ENCODE data around the gene CES1.
"Not testable (repeated sequence)": the region's sequence is repeated elsewhere in the genome, so short reads cannot be mapped to it uniquely, and the experiment has no call there.

CES1 gene

DNA sequence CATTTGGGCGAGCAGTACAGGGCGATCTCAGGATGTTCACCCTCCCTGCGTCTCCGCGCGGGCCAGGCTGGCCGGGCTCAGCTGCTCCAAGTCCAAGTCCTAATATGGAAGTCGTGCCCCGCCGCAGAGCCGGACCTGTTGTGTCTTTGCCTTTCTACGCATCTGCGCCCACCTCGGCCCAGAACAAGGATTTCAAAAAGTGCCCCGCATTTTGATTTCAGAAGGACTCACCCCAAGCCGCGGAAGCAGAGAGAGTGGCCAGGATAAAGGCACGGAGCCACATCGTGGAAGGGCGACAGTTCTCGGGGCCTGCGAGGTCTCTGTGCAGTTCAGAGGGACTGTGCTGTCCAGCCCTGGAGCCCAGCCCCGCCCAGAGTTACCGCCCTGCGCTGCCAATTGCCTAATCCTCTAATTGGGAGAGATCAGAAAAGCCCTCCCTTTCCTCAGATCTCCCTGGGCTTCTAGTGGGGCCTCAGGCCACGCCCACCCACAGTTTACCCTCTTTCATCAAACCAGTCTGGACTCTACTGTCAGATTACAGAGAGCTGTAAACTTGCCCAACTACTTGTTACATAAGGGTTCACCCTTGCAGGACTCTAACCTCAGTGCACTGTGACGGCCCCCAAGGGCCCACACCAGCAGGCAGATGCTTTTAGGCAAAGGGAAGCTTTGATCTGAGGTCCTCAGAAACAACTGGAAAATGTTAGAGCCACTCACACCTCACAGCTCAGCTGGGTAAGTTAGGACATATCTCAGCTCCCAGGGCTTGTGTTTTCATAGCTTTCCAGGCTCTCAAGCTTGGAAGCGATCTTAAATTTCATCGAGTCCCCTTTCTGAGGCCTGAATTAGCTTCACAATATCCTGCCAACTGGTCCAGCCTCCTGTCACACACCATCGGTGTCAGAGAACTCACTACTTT, at the start of gene CES1:
Gene CES1 (minus strand): TSS at position 324 of the 919 bp plus-strand sequence. CDS start 41 bp downstream, at position 283.
- no peak for DNase-seq (ENCODE audit: low spot score)

DNA sequence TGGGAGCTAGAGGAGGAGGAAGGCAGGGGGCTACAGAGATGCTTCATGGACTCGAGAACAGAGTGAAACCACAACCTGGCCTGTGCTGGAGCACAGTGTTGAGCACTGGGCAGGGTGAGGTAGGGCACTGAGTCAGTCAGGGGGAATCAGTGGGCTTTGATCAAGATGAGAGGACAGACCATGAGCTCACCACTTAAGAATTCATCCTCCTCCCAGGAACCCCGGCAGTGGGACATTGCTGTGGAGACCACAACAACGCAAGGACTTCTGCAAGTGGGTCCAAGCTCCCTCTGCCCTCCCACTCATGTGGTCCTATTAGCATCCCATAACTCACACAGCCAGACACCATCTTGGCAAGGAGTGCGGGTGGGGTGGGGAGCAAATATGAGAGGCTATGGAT, 44.0 kb upstream of the CES1 start:
- no peak for DNase-seq (ENCODE audit: low spot score)

DNA sequence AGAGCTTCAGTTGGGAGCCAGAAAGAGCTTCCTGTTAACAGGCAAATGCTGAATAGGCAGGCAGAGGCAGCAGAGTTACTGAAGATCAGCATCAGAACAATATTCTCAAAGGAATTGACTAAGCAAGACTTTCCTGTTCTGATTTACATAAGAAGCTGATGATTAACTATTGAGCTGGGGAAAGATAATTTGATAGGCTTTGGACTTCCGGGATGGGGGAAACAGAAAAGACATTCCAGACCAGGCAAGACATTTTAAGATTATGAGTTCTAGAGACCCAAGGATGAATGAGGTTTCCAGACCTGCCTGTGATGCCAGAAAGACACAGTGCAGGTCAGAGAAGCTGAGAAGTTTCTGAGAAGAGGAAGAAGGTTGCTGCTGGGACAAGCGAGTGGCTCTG, 42.4 kb upstream of the CES1 start, which contains the start of gene CES5A:
Gene CES5A (minus strand): TSS at position 101 of the 400 bp plus-strand sequence. CDS start 152 bp downstream, outside the sequence.
- no peak for DNase-seq (ENCODE audit: low spot score)

DNA sequence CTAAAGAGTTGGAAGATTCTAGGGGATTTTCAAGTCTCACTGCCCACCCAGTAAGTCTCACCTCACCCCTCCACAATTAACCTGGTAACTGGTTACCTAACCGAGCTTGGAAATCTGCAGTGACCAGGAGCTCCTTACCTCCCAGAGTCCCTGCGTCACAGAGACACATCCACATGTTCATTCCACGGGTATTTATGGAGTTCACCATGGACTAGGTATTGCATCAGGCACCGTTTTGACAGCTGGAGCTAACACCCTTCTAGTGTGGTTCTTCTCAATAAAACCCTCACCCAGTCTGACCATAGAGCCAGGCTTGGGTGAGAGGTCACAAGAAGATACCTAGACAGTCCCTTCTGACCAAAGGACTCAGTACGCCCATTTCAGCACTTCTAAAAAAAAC, 40.2 kb upstream of the CES1 start:
- no peak for DNase-seq (ENCODE audit: low spot score)

DNA sequence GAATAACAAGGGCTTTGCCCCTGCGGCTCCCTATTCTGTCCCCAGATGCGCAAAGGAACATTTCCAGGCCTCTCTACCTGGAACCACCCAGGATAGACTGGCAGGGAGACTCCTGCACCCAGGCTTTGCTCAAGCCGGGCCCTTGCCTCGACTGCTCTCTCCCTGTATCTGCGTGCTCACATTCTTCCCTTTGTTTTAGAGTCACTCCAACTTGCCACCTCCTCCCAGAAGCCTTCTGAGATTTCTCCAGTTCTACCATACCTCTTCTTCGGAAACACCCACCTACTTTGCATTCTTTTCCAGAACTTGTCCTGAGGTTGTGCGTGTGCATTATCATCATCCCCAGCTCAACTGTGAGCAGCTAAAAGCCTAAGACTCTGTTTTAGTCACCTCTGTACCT, 39.2 kb upstream of the CES1 start:
- DNase-seq (ENCODE audit: low spot score) = no peak

DNA sequence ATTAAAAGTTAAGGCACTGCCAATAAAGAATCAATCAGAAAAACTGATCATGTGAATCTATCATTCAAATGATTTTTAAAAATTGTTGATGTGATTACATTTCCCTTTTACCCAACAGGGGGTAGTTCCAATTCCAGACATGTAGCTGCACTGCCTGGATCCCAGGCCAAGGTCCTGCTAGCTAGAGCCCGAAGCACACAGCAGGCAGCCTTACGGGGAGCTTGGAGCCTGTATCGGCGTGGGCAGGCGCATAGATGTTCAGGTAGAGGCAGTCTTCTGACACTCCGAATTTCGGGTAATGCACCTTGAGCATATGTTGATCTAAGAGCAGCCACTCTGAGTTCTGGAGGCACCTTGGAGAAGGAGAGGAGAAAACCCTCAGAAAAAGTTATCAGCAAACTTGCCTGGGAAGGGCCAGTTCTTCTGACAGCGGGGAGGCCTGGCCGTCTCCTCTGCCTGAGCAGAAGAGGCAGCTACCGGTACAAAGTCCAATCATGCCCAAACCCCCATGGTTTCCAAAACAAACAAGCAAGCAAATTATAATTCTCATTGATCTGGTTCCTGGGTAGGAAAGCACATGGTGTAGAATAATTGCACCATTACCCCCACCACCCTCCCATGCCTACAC, 38.6 kb upstream of the CES1 start:
- DNase-seq (ENCODE audit: low spot score) = no peak

DNA sequence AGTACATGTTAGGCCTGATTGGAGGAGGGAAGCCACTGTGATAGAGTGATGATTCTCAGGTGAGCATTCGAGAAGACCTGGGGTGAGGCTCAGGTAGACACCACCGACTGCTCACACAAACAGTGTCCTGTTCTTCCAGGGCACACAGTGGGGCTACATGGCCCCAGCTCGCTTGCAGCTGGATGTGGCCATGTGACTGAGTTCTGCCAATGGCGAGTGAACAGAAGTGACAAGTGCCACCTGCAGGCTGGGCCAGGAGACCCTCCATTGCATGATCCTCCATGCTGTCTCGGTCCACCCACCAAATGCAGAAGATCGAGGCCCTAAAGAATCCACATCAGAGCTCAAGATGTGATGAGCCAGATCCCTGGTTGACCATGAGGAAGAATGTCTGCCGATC, 36.1 kb upstream of the CES1 start:
- no peak for DNase-seq (ENCODE audit: low spot score)

DNA sequence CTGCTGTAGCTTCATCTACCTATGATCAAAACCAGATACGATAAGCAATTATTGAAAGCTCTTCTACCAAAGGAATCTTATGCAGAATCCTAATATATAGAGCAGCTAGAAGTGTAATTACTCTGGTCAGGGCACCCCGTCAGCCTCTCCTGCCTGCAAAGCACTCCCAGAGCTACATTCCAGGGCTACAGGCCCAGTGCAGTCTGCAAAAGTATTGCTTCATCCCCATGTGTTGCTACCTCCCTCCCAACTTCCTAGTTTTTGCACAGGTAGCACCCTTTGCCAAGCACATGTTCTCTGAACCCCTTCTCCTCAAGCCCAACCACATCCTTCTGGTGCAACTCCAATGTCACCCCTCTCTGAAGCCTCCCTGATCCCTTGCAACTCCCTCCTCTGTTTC, 35.2 kb upstream of the CES1 start:
- DNase-seq (ENCODE audit: low spot score) = no peak

DNA sequence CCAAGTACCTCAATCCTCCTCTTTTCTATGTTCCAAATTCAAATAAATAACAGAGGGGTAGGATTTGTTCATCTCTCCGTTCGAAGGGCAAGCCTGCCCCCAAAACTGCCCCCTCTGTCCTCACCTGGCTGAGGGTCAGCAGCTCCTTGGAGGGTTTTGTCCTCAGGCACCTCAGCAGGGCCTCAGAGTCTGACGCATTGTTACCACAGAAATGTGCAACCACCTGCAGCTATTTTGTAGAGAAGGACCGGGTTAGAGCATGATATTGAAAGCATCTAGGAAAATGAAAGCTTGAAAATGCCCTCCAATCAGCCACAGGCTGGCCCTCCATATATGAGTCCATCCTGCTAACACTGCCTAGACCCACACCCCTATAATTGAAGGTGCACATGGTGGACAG, 28.4 kb upstream of the CES1 start:
- no peak for DNase-seq (ENCODE audit: low spot score)

DNA sequence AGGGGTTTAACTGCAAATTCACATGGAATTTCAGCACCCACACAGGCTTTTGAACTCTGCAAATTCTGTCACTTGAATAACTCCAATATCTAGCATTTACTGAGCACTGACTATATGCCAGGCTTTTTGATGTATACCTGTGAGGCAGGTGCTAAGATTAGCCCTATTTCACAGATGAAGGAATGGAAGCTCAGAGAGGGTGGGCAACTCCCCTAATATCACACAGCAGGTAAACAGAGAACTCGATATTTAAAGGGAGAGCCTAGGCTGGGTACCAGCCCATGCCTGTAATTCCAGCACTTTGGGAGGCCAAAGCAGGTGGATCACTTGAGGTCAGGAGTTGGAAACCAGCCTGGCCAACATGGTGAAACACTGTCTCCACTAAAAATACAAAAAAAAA, 24.8 kb upstream of the CES1 start:
- not testable (repeated sequence) for DNase-seq (ENCODE audit: low spot score)

DNA sequence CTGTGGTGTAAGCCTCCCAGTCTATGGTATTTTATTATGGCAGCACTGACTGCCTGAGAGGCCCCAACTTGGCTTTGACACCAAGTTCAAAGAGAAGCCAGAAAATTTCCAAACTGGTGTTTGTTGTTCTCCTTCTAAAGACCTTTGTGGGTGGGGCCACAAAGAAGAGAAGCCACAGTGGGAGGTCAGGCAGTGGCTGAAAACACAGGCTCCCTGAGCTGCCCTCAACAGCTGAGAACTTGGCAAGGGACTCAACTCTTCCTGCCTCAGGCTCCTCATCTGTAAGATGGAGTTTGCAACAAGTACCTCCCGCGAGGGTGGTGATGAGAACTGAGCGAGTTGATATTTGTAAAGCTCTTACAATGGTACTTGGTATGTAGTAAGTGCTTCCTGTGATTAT, 24.1 kb upstream of the CES1 start:
- DNase-seq (ENCODE audit: low spot score) = no peak

DNA sequence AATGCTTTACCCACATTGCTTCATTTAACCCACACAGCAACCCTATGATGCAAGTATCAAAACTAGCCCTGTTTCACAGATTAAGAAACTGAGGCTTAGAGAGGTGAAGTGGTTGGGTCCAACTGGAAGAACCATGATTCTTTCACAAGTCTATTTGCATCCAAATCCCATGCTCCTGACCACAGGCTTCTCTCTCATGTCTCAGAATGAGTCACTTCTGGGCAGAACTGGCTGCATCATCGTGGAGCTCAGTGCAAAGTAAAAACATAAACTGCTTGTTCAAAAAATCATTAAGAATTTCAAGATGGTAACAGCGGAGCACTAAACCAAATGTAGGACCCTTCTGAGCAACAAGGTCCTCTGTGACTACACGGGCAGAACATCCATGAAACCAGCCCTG, 20.2 kb upstream of the CES1 start:
- no peak for DNase-seq (ENCODE audit: low spot score)

DNA sequence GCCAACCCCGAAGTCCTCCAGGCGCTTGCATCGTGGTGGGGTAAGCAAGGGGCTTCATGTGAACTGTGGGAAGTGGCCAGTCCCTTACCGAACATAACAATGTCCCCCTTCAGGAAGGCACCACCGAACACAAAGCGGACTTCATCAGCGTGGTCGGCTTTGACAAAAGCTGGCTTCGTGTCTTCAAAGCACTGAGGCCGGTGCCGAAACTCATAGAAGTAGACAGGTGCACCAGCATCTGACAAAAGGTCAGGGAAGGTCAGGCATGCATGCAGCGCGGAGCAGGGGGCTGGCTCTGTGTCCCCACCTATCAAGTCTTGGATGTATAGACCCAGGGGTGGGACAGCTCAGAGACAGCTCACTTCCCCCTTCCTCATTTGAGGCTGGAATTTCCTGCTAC, 16.6 kb upstream of the CES1 start:
- DNase-seq (ENCODE audit: low spot score) = no peak

DNA sequence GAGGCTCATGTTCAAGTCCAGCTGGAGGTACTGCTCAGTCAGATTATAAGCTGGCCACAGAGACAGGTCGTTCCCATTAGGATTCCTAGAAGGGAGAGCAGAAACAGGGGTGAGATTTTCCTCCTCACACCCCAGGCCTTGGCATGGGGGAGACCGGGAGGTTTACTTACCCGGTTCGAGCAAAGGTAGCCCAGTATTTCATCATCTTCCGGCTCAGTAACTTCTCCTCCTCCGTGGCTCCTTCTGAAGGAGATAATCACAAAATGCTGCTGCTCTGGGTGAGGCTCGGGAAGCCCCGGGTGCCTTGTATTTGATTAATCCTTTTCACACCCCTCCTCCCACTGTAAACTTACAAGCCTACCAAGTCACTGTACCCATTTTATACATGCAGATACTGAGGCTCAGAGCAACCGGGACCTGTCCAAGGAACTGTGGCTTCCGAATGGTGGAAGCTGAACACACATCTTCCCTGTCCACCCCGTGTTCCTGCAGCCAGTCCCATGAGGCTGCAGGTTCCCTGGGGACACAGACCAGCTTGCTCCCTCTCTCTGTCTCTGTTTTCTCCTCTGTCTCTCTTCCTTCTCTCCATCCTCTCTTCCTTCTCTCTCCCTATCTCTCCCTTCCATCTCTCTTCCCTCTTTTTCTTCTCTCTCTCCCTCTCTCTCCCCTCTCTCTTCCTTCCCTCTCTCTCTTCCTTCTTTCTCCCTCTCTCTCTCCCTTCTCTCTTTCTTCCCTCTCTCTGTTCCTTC, 13.9 kb upstream of the CES1 start:
- no peak for DNase-seq (ENCODE audit: low spot score)

DNA sequence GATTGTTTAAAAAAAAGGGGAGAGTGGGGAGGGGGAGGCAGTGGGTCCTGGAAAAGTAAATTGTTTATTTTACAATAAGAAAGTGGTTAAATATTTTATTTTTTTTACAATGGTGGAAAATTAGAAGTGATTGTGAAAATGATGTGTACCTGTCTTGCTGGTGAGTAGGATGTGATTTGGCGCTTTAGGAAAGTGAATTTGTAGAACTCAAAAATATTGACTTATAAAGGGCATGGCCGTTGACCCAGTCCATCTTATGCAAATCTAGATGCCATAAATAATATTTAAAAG, 10.2 kb upstream of the CES1 start:
- DNase-seq (ENCODE audit: low spot score) = no peak

DNA sequence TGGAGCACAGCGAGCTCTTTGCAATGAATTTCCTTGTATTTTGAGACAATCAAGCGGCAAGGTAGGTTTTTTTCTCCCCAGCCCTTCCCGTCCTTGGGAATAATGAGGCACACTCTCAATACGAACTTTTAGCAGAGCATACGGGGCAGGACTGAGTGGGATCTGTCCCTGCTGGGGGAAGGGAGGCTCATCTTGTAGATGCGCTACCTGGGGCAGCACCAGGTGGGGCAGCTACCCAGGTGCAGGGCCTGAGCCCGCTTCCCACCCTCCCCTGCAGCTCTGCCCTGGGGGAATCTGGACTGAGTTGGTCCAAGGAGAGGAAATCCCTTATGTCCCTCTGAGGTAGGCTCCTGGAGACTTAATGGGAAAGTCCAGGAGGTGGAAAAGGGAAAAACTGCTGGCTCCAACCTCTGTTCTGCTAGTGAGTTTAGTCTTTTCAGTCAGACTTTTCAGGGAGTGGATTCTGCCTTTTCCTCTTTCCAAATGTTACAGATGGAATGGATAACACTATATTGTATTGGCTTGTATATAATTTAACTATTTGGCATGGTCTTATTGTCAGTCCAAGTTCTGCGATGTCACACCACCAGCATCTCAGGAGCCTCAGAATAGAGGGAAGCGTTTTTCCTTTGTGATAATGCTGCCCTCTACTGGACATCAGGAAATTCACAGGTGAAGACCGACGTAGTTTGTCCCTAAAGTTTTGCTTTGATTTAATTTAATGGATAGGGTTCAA, 9.6 kb upstream of the CES1 start:
- peak; percentile 28 for DNase-seq (ENCODE audit: low spot score)

DNA sequence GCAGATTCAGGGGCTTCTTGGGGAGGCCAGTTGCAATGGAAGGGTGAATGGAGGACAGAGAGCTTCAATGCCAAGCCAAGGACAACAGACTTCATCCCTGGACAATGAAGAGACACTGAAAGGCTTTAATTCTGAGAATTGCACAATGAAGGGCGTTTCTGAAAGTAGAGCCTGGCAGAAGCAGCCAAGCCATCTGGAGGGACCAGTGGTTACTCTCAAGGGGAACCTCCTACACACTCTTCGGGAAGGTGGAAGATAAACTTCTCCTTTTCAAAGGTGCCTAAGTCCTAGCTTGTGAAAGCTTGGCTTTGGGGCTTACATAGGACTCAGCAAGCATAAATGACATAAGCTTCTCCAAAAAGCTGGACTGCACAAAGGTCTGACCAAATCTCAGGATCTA, 6.2 kb upstream of the CES1 start:
- no peak for DNase-seq (ENCODE audit: low spot score)

DNA sequence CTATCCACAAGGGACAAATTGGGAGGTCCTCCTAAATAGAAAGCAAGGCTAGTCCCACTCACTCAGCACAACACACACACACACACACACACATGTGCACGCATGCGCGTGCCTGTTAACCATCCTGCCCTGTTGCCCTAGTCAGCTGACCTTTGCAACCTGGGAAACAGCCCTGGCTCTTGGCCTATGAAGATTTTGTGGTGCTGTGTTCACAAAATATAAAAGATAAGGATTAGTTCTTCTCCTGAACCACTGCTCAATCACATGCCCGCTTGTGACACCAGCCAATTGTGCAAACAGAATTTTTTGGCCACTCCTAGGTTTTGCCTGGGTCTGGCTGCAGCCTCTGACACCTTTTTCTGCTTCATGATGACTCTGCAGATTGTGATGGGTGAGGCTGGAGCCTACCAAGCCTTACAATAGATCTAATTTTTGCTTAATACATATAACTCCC, 3.3 kb upstream of the CES1 start:
- DNase-seq (ENCODE audit: low spot score) = no peak

DNA sequence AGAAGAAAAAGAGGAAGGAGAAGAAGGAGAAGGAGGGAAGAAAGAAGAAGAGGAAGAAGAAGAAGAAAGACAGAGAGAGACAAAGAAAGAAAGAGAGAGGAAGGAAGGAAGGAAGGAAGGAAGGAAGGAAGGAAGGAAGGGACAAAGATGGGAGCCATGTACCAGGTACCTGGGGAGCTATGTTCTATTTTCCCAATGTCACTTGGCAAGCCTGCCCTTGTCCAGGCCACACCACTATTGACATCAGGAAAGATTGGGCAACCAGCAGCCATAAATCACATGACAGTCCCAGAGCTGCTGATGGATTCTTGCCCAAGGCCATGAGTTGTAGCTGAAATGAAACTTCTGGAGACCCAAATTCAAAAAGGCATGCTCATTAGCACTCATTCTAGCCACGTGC, 2.7 kb upstream of the CES1 start:
- no peak for DNase-seq (ENCODE audit: low spot score)

DNA sequence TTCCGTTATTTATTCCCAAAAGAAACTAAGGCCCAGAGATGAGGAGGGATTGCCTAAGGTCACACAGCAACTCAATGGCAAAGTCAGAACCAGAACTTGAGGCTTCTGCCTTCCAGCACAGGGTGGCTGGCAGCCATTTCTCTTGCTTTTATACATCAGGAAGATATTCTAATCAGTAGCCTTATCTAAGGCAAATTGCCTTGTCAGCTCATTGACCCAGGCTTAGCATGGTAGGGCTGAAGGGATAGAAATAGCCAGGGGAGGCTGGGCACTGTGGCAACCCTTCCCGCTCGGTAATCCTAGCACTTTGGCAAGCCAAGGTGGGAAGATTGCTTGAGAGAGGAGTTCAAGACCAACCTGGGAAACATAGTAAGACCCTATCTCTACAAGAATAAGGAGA, 2.3 kb upstream of the CES1 start:
- DNase-seq (ENCODE audit: low spot score) = not testable (repeated sequence)

DNA sequence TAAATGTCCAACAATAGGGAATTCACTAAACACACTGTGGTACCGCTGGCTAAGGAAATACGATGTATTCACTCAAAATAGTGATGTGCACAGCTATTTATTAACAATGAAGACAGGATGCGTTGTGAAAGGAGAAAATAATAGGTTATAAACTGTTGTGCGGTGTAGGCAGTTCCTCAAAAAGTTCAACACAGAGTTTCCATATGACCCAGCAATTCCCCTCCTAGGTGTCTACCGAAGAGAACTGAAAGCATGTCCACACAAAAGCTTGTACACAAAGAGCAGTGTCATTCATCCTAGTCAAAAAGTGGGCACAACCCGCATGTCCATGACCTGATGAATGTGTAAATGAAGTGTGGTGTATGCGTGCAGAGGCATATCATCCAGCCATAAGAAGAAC, 1.2 kb upstream of the CES1 start:
- DNase-seq (ENCODE audit: low spot score) = no peak

DNA sequence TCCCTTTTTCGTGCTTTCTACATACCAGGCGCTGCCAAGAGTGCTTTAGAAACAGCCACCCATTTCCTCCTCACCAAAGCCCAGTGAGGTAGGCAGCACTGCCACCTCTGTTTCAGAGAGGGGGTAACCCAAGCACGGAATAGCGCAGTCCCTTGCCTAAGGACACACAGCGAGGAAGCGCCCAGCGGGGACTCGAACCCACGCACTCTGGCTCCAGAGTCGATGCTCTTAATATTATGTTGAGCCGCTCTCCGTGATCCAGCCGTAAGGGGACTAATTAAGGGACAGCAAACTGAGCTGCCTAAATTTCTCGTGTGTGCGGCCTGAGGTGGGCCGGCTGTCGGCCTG, 497 bp downstream of the CES1 start:
- no peak for DNase-seq (ENCODE audit: low spot score)

Measured in putamen (tissue), 1 donor.